ENCODE data around the gene LSP1. TPM values are rescaled to one million over a fixed set of nuclear protein-coding genes. Genes with fewer than 3 reads are reported as not detected.

Gene LSP1
- total and polyA plus RNA-seq, 2 of the 8 experiments (the other 6 are each of a cell fraction or from before 2014, with no cell fraction given), result 0.03 TPM; not detected in 1

DNA sequence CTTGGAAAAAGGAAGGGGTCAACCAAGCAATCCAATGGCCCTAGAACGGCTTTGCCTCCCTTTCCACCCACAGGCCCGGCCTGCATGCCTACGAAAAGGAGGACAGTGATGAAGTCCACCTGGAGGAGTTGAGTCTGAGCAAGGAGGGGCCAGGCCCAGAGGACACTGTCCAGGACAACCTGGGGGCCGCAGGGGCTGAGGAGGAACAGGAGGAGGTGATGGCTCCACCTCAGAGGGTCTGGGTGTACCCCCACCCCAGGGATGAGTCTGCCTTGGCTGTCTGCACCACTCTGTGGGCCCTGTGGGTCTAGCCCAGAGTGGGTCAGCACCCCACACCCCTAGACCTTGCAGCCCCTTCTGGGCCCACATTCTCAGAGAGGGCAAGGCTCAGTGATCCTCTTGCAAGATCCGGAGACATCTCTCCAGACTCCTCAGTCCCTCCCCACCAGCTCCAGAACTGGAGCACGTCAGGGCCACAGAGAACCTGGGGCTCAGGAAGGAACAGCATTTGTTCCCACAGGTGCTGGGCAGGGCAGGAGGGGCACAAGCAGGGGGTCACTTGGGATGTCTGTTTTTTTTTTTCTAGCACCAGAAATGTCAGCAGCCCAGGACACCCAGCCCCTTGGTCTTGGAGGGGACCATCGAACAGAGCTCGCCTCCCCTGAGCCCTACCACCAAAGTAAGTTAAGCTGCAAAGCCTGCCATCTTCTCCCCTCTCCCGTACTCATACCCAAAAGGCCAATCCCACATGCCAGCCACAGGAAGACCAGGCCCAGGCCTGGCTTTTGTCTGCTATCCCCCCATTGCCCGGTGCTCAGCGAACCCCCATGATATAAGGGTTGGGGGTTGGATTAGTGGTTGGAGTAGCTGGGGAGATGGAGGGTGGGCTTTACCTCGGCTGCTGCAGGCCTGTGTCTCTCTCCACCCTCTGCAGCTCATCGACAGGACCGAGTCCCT, 30.7 kb downstream of the LSP1 start:
- Histone ChIP-seq H3K4ac (replicated peaks; ENCODE audit: insufficient read length, low read depth, low read length) (no peak overlapping the region), H3K27me3 (replicated peaks in 1 of 4; ENCODE audit: control insufficient read depth in 3 of 4, extremely low read depth in 1 of 4, insufficient read depth in 3 of 4, low read length in 3 of 4) (no peaks in the 10 kb centered on the region; a peak in 1 of 7 replicates), H3K23ac (ENCODE audit: insufficient read length) (no peak overlapping the region), H3K56ac (replicated peaks; ENCODE audit: insufficient read length, low read depth, low read length) (no peak overlapping the region), H2AFZ (ENCODE audit: low read length) (no peak overlapping the region), H4K8ac (ENCODE audit: extremely low read depth, insufficient read depth, low read length) (no peak overlapping the region), H3K36me3 (ENCODE audit: control insufficient read depth in 2 of 4, insufficient read depth in 4 of 4, low read length in 3 of 4) (no peaks in the 10 kb centered on the region), H3K4me3 (ENCODE audit: extremely low read depth in 1 of 4, insufficient read depth in 2 of 4, low read depth in 3 of 4, low read length in 4 of 4) (no peak overlapping the region), H3K4me2 (ENCODE audit: insufficient read depth in 1 of 2, low read depth in 2 of 2, low read length in 2 of 2) (no peak overlapping the region), H3K14ac (ENCODE audit: insufficient read length) (no peak overlapping the region), H4K20me1 (replicated peaks in 1 of 2; ENCODE audit: control insufficient read depth in 1 of 2, insufficient read depth in 2 of 2, low read length in 2 of 2) (no peaks in the 10 kb centered on the region), H4K91ac (replicated peaks; ENCODE audit: insufficient read length, low read length) (no peak overlapping the region), H3K79me1 (ENCODE audit: low read depth, low read length) (no peaks in the 10 kb centered on the region), H2BK20ac (ENCODE audit: low read length) (0 out of 2 replicates have a peak overlapping the region, but pooled peaks have one; percentile 61), H2BK12ac (ENCODE audit: low read depth, low read length) (0 out of 2 replicates have a peak overlapping the region, but pooled peaks have one; percentile 27), H2BK5ac (ENCODE audit: low read depth, low read length) (no peak overlapping the region), H4K5ac (ENCODE audit: insufficient read length, low read depth, low read length) (no peak overlapping the region), H3K79me2 (ENCODE audit: control insufficient read depth in 1 of 2, insufficient read depth in 2 of 2, low read length in 2 of 2) (no peaks in the 10 kb centered on the region), H3K9me3 (ENCODE audit: insufficient read depth in 2 of 2, low read depth in 1 of 2, low read length in 1 of 2) (no peaks in the 10 kb centered on the region), H3K4me1 (replicated peaks in 1 of 4; ENCODE audit: control insufficient read depth in 3 of 4, insufficient read depth in 4 of 4, low read length in 3 of 4) (peaks cover 0 to 5% (median 2%) of the 10 kb centered on the region in 4 experiments; a peak in 3 of 7 replicates), H2BK120ac (replicated peaks; ENCODE audit: low read depth, low read length) (no peak overlapping the region), H3K18ac (ENCODE audit: extremely low read depth, low read length) (no peak overlapping the region; the same call in 1 of the 2 replicates), H3K23me2 (ENCODE audit: low read depth, low read length) (peaks cover 16% of the 10 kb centered on the region; the same call in 1 of the 2 replicates), H2BK15ac (ENCODE audit: low read length) (0 out of 2 replicates have a peak overlapping the region, but pooled peaks have one; percentile 46), H3K9ac (replicated peaks in 1 of 4; ENCODE audit: extremely low read depth in 1 of 4, low read depth in 3 of 4, low read length in 3 of 4) (no peak overlapping the region), H3K27ac (ENCODE audit: low read depth, low read length) (no peak overlapping the region), H2AK5ac (ENCODE audit: low read depth, low read length) (no peak overlapping the region)
- DNase-seq (ENCODE audit: low read depth in 1 of 2, low spot score in 2 of 2) (no peak), FAIRE-seq (no peak)
- CTCF ChIA-PET (ENCODE audit: partially characterized antibody), result interaction anchor here (0.9 to 4.8 kb wide), 32 partner anchors 14 to 268 kb away, joined by 3 to 170 read pairs (median 7); partner anchors contain the start of genes H19, LSP1 and SYT8
- 90% methylated on average over 14 of the region's 14 CpGs; no CpG with 5 or more reads in 1 of the 2 experiments for WGBS, 2 experiments (ENCODE audit: extremely low coverage in 1 of 2, insufficient coverage in 1 of 2, insufficient read length in 1 of 2, insufficient replicate concordance in 2 of 2, low coverage in 1 of 2, low lambda C conversion rate in 2 of 2, missing lambda C conversion rate in 1 of 2)
- POLR2A ChIA-PET (ENCODE audit: partially characterized antibody), result interaction anchor here (0.8 to 1.1 kb wide), 2 partner anchors 33 to 265 kb away, joined by 3 read pairs; no protein-coding TSS in a partner anchor
- TF ChIP-seq, protein P1, sequence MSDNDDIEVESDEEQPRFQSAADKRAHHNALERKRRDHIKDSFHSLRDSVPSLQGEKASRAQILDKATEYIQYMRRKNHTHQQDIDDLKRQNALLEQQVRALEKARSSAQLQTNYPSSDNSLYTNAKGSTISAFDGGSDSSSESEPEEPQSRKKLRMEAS (IDR thresholded peaks at IDR 0.05), result no peak
- TF ChIP-seq PHF8 (conservative IDR thresholded peaks at IDR 0.05; ENCODE audit: low read depth, low read length) (no peak), EGR1 (IDR thresholded peaks at IDR 0.05; ENCODE audit: borderline replicate concordance, low read depth, low read length) (no peak), POLR2AphosphoS5 (IDR thresholded peaks at IDR 0.05; ENCODE audit: low read depth, low read length) (no peak), TAF7 (optimal IDR thresholded peaks at IDR 0.05; ENCODE audit: borderline replicate concordance, low read depth, low read length) (no peak), RNF2 (IDR thresholded peaks at IDR 0.05; ENCODE audit: borderline replicate concordance, low read depth, low read length, missing control alignments, poor library complexity, severe bottlenecking) (no peak), SIN3A (conservative IDR thresholded peaks at IDR 0.05 in 1 of 2, IDR thresholded peaks at IDR 0.05 in 1 of 2; ENCODE audit: low read depth in 1 of 2, low read length in 2 of 2) (no peak)

Measured in H1 (cell line).